Erythroblast (primary cell): ENCODE results near the gene SLC6A11.

Experiments used
- GATA1 ChIP-seq: IDR thresholded peaks from 2 replicates; pipeline ENCODE4 v1.6.1; 2011; ENCODE audit warnings: low read depth, mild to moderate bottlenecking, control low read depth, low read length, moderate library complexity
- POLR2A ChIP-seq: IDR thresholded peaks from 2 replicates; pipeline ENCODE4 v1.6.1; 2011; ENCODE audit warnings: mild to moderate bottlenecking, low read length

GRCh38 chr3:10970306-10970960 lies 154.4 kb downstream of the SLC6A11 start:
- no peak for TF ChIP-seq POLR2A
- TF ChIP-seq GATA1, result no peak
